Ecto neural progenitor cell (in vitro differentiated cells): ENCODE data around the gene VTI1A.

Experiments used
- DNase-seq: peaks from one replicate; pipeline ENCODE4 v3.0.0-alpha.2; 2018; ENCODE audit warnings: low spot score

VTI1A gene

DNA sequence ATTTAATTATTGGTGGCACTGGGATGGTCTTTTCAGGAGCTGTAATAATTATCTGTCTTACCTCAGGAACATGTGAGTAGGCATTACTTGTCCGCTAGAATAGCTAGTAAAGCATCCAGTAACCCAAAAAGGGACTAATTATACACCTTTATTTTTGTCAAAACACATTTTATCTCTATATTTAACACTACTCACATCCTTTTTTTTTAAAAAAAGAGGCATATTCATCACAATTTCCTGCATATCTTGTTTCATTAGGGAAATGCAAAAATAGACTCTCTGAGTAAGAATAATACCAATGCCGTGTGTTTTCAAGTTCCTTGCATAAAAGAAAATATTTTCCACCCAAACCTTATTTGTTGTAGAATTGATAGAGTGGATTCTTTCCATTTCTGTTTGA lies 99.5 kb downstream of the VTI1A start:
- DNase-seq = no peak

DNA sequence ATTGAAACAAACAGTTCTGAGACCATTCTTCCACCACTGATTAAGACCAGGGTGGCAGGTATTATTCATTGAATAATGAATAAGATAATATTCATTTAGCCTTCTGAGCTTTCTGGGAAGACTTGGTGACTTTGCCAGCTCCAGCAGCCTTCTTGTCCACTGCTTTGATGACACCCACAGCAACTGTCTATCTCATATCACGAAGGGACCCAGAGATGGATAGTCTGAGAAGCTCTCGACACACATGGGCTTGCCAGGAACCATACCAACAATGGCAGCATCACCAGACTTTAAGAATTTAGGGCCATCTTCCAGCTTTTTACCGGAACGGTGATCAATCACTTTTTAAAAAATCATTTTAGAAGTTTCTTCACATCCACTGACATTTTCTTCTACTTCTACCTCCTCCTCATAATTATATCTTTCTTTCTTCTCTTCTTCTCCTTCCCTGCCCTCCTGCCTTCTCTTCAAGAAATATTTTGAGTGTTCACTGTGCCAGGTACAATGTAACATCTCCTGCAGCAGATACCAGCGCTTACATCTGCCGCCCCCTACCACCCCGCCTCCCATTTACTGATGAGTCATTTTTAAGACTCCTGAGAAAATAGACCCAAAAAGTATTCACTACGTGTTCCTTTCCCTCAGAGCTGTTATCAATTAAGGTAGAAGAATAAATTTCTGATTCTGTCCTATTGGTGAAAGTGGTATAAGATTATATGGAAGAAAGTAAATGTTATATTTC lies 101.7 kb downstream of the VTI1A start:
- DNase-seq = no peak

DNA sequence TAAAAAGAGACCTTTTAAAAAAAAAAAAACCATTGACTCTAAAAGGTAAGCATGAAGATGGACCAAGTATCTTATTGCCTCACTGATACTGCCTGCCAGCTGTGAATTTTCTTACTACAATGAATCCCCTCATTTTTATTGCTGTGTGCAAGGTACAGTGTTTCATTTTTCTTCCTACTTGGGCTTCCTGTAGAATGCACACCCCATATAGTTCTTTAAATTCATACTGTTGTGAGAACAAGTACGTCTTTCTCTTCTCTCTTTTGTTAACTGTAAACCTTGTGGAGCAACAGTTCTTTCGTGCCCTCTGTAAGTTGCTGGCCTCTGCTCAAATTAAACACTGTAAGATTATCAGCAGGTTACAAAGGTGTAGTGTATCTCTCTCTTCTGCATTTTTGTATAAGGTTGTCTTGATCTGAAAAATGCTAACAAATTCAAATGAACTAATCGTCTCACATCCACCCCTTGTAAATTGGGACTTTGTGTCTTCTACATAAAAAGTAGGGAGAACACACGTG lies 105.6 kb downstream of the VTI1A start:
- no peak for DNase-seq

DNA sequence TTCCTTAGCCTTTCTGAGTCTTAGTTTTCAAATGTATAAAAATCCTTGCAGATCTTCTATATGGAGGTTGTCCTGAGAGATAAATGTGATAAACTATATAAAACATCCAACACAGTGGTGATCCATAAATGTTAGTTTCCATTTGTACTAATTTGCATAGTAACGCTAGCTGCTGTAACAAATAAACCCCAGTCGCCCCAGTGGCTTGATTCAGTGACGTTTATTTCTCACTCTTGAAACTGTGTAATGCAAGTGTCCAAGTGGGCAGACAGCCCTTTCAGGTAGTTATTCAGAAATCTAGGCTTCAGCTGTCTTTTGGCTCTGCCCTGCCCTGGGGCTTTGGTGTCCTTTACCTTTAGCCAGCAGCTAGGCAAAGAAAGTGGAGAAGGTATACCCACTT lies 106.3 kb downstream of the VTI1A start:
- DNase-seq = no peak

DNA sequence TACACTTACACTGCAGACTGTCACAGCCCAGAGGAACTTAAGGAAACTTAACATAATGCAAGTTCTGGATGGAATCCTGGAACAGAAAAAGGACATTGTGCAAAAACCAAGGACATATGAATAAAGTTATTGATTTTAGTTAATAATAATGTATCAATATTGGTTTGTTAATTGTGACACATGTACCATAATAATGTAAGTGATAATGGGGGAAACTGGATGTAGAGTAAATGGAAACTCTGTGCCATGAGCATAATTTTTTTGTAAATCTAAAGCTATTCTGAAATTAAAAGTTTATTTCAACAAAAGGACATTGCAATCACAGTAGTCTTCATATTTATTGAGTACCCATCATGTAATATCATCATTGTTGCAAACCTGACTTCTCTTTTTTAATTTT lies 107.2 kb downstream of the VTI1A start:
- DNase-seq = no peak

DNA sequence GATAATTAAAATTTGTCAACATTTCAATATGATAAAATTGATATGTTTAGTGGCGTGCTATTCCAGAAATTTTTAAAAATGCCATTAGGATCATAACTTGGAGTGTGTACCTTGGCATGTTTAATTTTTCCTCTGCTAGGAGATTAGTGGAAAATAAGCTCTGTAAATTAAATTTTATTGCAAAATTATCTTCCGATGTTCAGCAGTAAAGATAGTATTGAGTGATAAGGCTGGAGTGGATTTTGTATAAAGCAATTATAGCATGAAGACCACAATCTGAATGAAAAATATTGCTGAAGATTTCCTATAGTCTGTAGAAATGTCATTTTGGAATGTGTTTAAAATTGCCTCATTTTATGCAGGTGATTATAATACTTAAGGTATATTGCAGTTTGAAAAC lies 110.2 kb downstream of the VTI1A start:
- no peak for DNase-seq

DNA sequence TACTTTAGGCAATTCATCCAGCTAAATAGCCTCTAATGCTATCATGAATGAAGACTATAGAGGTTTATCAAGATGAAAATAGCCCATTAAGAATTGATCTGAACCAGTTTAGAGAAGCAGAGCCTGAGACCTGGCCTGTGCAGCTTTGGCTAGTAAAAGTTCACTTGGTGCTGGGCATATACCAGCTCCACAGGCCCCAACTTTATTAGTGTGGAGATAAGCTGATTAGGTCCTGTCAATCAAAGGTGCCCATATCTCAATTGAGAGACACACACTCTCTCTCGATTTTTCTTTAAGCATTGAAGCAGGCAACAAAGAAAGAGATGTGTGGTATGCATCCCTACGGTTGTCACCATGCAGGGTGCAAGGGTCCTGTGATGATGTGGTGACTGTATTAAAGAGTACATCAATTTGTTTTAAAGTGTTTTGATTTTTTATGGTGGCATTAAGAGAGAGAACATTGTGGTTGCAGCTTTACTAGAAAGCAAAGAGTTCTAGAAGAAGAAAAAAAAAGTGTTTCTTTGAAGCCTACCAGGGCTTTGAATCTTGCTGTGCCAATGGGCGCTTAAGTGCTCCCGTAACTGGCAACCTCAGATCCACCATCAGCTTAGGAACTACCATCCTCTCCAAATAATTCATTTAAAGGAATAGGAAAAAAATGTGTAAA lies 111.6 kb downstream of the VTI1A start:
- DNase-seq = no peak

DNA sequence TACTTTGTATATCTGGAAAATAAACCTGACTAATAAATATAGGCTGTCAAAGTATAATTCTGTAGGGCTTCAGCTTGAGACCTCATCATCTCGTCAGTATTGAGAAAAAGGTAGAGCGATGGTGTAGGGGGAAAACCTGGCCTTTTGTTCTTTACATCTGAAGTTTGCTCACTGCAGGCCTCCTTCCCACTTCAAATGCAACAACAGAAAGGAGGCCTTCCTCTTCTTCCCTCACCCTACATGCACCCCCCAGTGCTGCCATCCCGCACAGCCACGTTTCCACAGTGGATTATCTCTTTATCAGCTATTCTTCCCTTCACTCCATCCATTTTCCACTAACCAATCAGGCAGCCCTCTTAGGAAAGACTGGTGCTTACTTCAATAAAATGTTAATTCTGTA lies 112.3 kb downstream of the VTI1A start:
- no peak for DNase-seq

DNA sequence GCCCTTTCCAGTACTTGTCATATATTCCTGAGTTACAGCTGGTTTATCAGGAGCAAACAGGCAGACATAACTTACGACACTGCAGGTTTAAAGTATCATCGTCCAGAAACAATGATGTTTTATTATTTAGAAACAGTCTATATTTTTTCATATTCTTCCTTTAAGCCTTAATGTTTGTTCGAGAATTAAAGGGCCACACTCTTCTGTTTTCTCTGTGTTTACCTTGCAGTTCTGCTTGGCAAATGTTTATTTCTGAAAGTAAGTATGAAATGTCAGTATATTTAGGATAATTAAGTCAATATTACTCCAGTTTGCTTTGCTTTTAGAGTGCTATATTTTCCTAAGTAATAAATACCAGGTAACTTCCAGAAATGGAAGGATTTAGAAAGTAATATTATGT lies 115.1 kb downstream of the VTI1A start:
- DNase-seq = no peak

DNA sequence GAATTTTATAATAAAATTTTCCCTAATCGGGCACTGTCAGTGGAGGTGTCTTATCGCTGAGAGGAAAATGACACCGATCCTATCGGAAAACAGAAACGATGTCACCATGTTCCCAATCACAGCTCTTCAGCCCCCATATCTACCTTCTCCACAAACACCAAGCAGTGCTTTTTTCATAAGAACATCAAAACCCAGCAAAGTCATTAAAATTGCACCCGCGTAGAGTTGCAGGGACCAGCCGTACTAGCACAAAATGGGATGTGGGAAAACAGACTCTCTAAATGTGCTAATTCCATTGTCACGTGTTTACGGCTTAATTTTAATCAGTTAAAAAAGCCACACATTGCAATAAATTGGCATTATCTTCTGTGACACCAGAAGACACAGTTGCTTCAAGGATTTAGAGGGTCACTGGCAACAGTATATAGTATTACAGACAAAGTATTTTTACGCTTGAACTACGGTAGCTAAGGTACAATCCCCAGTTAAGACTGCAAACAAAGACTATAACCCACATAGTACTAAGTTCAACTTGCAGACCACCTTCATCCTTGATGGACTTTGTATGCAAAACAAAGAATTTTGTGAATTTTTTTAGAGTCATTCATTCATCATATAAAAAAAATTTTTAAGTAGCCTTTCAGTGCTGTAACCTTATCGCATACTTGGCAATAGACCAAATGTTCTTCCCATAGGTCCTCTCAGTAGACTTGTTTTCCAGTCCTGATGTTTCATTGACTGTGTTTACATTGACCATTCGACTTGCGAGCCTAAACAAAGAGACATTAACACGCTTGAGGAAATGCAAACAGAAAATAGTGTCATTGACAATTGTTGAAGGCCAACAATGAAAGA lies 116.0 kb downstream of the VTI1A start:
- no peak for DNase-seq

DNA sequence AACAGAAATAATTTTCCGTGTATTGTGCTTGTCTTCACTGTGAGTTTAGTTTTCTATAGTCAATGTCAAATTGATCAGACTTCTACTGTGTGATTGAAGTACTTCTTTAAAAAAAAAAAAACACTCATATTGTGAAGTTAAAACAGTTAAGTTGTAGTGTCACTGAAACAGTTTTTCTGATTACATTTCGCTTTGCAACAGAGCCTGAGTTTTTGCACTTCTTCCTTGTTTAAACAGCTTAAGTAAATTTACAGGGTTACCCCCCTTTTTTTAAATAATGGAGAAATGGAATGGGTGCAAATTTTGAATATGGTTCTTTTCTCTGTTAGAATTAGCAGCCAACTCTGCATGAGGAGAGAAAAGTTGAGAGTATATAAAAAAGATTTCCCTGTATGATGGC lies 117.3 kb downstream of the VTI1A start:
- no peak for DNase-seq

DNA sequence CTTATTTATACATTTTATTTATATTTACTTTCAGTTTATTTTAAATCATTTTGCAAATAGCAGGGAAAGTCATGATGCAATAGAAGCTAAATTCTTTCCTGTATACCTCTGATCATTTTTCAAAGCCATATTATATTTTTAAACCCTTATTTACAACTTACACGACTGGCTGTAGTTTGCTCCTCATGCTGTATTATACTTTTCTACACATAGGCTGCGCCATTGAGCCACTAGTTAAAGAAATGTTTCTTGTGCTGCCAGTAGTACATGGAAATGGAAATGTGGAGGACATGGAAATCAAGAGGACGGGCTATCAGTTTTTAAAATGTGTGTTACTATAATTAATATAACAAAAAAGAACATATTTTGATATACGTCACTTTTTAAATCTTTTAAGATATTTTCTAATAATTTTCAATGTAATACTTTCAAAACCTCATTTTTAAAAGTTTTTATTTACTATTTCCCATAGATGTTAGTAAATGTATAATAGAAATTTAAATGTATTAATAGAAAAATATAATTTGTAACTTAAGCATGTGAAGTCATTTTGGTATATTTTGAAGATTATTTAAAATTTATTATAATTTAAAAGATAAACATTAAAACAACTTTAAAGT lies 118.5 kb downstream of the VTI1A start:
- no peak for DNase-seq

DNA sequence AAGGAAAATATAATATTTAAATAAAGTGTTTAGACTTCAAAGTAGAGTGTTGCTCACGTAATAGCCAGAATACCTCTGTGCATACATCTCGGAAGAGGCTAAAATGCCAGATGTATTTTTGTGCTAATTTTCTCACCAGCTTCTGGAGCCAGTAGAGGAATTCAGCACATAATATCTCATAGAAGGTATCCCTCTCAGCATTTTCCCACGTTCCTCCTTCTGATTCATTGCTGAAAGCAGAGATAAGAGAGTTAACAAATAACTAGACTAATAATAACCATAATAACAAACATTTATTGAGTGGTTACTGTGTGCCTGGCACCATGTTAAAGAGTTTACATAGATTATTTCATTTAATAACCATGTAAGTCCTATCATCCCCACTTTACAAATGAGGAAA lies 123.6 kb downstream of the VTI1A start:
- no peak for DNase-seq

DNA sequence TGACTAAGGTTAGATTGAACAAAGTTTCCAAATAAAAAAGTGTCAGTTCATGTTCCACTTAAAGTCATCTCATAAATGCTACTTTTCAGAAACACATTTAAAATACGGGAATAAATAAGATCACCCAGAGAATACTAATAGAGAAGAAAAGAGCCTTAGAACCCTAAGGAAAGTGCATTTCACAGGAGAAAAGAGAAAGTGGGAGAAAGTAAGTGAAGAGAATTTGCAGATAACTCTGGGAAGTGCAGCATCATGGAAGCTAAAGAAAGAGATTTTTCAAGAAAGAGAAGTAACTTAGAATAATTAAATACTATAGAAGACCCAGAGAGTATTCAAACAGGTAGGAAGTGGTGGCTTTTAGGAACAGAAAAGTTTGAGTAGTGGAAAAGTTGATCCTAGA lies 132.6 kb downstream of the VTI1A start:
- no peak for DNase-seq

DNA sequence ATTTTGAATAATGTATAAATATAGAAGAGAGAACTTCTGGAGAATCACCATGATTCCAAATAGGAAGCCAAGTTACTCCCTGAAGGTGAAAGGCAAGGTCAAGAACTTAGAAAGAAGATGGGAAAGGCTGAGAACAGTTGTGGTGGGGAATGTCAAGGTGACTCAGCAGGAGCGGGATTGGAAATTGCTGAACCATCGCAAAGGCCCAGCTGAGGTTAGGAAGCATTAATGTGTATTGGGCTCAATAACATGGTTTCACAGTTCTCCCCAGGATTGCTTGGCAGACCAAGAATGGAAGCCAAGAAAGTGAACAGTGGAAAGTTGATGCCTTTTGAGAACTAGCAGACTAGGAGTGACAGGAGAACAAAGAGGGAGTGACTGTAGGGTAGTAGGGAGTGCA lies 133.3 kb downstream of the VTI1A start:
- no peak for DNase-seq

DNA sequence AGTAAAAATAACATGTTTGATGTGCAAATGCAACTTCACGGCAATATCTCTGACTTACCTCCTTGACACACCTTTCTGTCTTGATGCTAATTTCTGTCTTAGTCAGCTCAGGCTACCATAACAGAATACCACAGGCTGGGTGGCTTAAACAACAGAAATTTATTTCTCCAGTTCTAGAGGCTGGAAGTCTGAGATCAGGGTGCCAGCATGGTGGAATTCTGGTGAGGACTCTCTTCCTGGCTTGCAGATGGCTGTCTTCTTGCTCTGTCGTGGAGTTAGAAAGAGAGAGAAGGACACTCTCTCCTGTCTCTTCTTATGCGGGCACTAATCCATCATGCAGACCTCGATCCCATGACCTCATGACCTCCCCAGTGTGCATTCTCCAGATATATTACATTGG lies 134.9 kb downstream of the VTI1A start:
- DNase-seq = no peak

DNA sequence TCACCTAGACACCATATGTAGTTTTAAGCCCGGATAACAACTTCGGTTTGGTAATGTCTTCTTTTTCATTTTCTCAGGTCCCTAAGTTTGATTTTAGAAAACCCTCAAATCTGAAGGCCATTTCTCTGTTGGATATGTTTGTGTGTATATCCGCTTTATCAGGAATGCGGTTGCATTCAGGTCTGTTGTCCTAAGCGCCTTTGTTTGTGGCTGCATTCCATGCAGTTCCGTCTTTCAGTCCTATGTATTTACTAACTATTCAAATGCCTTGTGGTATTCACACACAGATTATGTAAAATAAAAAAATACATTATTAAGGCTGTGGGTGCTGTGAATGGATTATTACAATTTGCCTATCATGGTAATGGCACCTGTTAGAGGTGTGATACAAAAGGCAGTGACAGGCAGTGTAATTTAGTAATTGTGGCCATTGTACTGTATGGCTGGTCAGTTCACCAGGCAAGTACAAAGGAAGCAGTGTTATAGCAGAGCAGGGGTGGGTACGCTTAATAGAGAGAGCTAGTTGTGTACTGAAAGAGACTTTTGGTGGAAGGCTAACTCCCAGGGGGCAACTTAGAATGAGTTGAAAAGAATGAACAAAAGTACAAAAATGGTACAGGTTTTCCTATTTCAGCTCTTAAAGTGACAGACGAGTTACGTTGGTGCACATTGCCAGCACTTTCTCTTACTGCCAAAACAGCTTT lies 136.4 kb downstream of the VTI1A start:
- no peak for DNase-seq

DNA sequence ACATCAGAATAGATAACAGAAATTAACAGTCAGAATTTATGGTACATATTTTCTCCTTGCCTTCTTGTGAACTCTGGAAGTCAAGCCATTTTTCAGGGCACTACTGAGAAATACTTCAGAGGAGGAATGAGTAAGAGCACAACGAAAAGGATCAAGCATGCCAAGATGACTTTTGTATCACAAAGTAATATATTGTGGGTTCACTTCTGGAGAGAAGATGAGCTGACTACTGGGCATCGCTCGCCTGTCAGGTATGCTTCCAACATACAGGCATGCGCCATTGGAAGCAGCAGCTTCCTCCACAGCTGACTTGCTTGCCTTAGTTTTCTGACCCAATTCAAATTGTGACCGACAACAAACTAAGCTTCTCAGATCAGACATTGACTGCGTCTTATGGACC lies 137.3 kb downstream of the VTI1A start:
- DNase-seq = no peak

DNA sequence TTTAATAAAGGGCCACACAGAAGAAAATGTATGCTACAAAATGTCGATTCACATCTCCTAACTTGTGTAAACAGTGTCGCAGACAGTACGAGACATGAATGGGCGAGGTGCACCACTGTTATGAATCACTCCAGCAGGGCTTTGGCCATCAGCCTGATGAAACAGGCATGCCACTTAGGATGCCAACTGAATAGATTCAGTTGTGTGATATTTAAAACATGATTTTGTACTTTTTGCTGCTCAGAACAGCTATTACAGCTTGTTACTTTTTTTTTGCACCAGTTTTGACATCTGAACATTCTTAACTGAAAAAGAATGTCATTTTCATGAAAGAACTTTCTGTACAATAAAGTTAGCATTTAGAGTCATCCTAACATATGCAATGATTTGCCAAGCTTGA lies 138.1 kb downstream of the VTI1A start:
- no peak for DNase-seq

DNA sequence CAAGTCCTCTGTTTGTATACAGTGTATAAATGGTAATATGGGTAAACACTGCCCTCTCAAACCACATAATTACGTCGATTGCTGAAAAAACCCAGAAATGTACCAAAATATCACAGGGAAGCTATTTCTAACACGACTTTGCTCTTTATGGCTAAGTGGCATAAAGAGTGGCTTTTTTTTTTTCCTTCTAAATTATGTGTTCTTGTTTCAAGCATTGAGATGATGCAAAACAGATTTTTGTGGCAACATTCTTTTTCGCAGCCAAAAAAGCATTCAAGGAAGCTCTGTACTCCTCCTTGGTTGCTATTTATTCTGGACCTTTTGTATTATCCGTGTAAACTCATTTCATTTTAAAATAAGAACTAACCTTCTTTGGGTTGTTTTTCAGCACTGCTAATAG lies 138.9 kb downstream of the VTI1A start:
- DNase-seq = no peak

DNA sequence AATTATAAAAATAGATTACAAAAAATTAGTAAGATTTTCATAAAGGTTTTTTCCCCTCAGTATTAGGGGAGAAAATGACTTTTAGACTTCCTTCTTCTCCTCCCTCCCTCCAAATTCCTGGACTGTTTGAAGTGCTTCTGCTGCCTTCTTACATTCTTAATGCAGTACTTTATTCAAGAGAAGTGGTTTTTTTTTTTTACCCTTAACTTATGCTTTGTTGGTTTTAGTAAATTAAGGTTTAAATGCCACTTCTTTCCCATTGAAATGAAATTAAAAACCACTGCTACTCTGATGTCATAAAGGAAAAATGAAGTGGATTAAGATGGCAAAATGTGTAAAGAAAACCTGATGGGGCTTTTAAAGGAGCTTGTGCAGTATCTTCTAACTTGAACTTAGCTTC lies 140.7 kb downstream of the VTI1A start:
- DNase-seq = no peak
